Naive B cell (primary cell): ENCODE measurements around the gene LNX2. TPM values are rescaled to one million over a fixed set of nuclear protein-coding genes. Genes with fewer than 3 reads are reported as not detected.

Source experiments
- ATAC-seq, 2 donors: fragments of 150-1000 bp; cut with Tn5 transposase; 2 replicates each; pipeline ENCODE4 v1.10.0; 2021; ENCODE audit warnings: low read depth in 2 of 2, mild to moderate bottlenecking in 2 of 2, moderate library complexity in 2 of 2
- DNase-seq: peaks from one replicate; pipeline ENCODE4 v3.0.0; 2022
- H3K27ac Mint-ChIP-seq, 6 donors: one replicate each; pipeline ENCODE4 v1.8.0; 2020 to 2022; ENCODE audit warnings: mild to moderate bottlenecking in 6 of 6, mixed read lengths in 6 of 6, moderate library complexity in 5 of 6, inconsistent platforms in 2 of 6
- H3K27me3 Mint-ChIP-seq, 3 donors: one replicate each; pipeline ENCODE4 v1.8.0; 2021 to 2022; ENCODE audit warnings: mixed read lengths in 3 of 3, mild to moderate bottlenecking in 1 of 3
- H3K36me3 Mint-ChIP-seq, 2 donors: one replicate each; pipeline ENCODE4 v1.8.0; 2020 to 2022; ENCODE audit warnings: mixed read lengths in 2 of 2, inconsistent platforms in 1 of 2, mild to moderate bottlenecking in 1 of 2
- H3K4me1 Mint-ChIP-seq, 3 donors: one replicate each; pipeline ENCODE4 v1.8.0; 2020 to 2022; ENCODE audit warnings: mixed read lengths in 3 of 3, inconsistent platforms in 1 of 3, mild to moderate bottlenecking in 1 of 3, moderate library complexity in 1 of 3
- H3K4me3 Mint-ChIP-seq, 8 donors: one replicate each; pipeline ENCODE4 v1.8.0; 2020 to 2022; ENCODE audit warnings: mild to moderate bottlenecking in 8 of 8, mixed read lengths in 8 of 8, moderate library complexity in 8 of 8, inconsistent platforms in 2 of 8
- H3K9me3 Mint-ChIP-seq, 7 donors: one replicate each; pipeline ENCODE4 v1.8.0; 2020 to 2022; ENCODE audit warnings: mixed read lengths in 7 of 7, mild to moderate bottlenecking in 5 of 7, inconsistent platforms in 2 of 7, moderate library complexity in 1 of 7
- polyA plus RNA-seq, 6 donors: library from polyadenylated mRNA; unstranded; fragments of 300-500 nt; fragmentation: Illumina TruSeq; gene quantifications; one replicate each; pipeline ENCODE4 v1.2.3, GENCODE V29; 2021; ENCODE audit warnings: low read depth in 6 of 6

LNX2 gene
- polyA plus RNA-seq, 6 donors from 2014 or later, result 3.4 to 13.6 (median 4.8) TPM

DNA sequence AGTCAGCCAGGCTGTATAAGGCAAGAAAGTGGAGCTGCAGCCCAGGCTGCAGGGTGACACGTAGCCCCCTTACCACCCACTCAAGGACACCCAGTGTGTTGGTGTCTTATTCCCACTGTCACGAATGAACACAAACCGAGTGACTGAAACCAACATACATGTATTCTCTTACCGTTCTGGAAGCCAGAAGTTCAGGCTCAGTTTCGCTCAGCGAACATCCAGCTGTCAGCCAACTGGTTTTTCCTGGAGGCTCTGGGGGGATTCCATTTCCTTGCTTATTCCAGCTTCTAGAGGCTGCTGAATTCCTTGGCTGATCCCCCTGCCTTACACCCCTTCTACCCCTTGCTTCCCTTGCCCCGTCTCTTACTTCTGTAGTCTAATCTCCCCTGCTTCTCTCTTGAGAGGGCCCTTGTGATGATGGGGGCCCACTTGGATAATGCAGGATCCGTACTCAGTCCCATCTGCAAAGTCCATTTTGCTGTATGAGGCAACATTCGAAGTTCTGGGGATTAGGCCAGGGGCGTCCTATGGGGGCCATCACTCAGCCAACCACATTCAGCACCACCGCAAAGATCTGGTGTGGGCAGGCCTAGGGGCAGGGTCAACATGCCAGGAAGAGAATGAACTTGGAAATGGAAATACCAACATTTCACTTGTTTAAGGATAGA is 122.6 kb downstream of the LNX2 start:
- no peak overlapping the region for H3K27ac Mint-ChIP-seq
- no peaks in the 10 kb centered on the region for H3K9me3 Mint-ChIP-seq
- no peak for DNase-seq
- no peaks in the 10 kb centered on the region for H3K4me1 Mint-ChIP-seq
- H3K36me3 Mint-ChIP-seq, result no peaks in the 10 kb centered on the region
- no peak for ATAC-seq
- H3K27me3 Mint-ChIP-seq, result peaks cover 0 to 4% (median 0%) of the 10 kb centered on the region in 3 donors
- H3K4me3 Mint-ChIP-seq, result no peak overlapping the region

GRCh38 chr13:27496536-27497273 is 123.6 kb downstream of the LNX2 start:
- no peak overlapping the region for H3K4me3 Mint-ChIP-seq
- no peak for DNase-seq
- no peak for ATAC-seq
- no peaks in the 10 kb centered on the region for H3K4me1 Mint-ChIP-seq
- H3K27ac Mint-ChIP-seq, result peak overlapping the region in 1 of 6 donors; percentile 53
- H3K9me3 Mint-ChIP-seq, result no peaks in the 10 kb centered on the region
- H3K36me3 Mint-ChIP-seq, result no peaks in the 10 kb centered on the region
- H3K27me3 Mint-ChIP-seq, result peaks cover 0 to 4% (median 0%) of the 10 kb centered on the region in 3 donors

DNA sequence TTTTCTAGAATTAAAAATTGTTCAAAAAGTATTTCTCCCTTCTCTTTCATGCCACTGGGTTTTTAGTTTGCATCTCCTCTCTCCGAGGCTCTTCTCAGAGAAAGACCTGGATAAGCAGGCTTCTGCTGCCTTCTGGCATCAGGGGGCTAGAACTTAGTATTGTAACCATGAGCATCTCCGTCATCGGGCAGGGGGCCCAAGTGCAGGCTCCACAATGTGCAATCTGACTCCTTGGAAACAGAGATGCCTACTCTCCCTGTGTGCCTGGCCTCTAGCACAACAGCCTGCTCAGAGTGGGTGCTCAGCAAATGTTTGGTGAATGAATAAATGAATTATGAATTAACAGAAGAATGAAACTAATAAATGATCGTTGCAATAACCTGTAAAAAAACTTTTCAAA is 124.3 kb downstream of the LNX2 start:
- H3K27me3 Mint-ChIP-seq, result peaks cover 0 to 4% (median 0%) of the 10 kb centered on the region in 3 donors
- H3K36me3 Mint-ChIP-seq, result no peaks in the 10 kb centered on the region
- DNase-seq, result no peak
- no peak overlapping the region for H3K4me3 Mint-ChIP-seq
- H3K27ac Mint-ChIP-seq, result no peak overlapping the region
- no peaks in the 10 kb centered on the region for H3K4me1 Mint-ChIP-seq
- ATAC-seq, result no peak
- no peaks in the 10 kb centered on the region for H3K9me3 Mint-ChIP-seq

Other genes with a start within 250 kb of the LNX2 start
- gene GTF3A, start 195.9 kb downstream of the LNX2 start, polyA plus RNA-seq, result 100 to 1,000 TPM; 373 to 631 (median 487) TPM
- 100 to 1,000 TPM in 2 of 6 donors, 10 to 100 TPM in 4; 77.3 to 116 (median 89.0) TPM for gene MTIF3, start 170.0 kb downstream of the LNX2 start, polyA plus RNA-seq
- 100 to 1,000 TPM; 106 to 149 (median 130) TPM for gene POLR1D, start 1.4 kb upstream of the LNX2 start, polyA plus RNA-seq
- gene GSX1, start 172.0 kb upstream of the LNX2 start, polyA plus RNA-seq, result not detected